Measurements from ENCODE around the gene TEX13A.

DNA sequence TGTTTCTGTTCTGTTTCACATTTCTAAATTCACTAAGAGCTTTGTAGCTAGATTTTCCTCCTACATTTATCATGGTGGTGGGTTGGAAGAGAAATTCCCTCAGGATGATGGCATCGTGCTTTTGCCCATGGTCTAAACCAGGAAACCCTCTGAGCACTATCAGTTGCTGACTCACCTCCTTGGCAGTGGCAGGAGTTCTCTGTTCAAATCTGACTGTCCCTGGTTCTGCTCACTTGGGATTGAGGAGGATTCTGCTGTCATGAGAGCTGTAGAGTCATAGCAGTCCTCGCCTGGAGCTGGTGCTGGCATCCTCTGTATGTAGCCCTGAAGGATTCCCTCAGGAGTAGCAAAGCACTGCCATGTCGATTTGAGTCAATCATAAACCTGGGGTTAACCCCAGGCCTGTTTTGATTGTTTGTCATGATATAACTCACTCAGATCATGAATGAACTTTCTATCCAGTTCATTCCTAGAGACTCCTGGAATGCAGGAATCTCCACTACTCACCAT is 9.4 kb downstream of the TEX13A start:
- TF ChIP-seq POLR2A (IDR thresholded peaks at IDR 0.05; ENCODE audit: low read depth, low read length) (no peak), TAF1 (IDR thresholded peaks at IDR 0.05; ENCODE audit: low read depth, low read length) (no peak), POLR2AphosphoS5 (IDR thresholded peaks at IDR 0.05; ENCODE audit: low read depth, low read length) (no peak)

Measured in GM12891 (cell line).